8988T (cell line): ENCODE results near the gene ATP2B1.
"Not testable (repeated sequence)": the region's sequence is repeated elsewhere in the genome, so short reads cannot be mapped to it uniquely, and the experiment has no call there.

ENCODE experiments used
- DNase-seq: peaks from one replicate; pipeline ENCODE4 v3.0.0; 2011

ATP2B1 gene

GRCh38 chr12:89708565-89709156 is at the start of gene ATP2B1:
TSS of gene ATP2B1 (minus strand) at chr12:89708838. CDS start at chr12:89655886, 52,952 bp downstream.
- peak; percentile 73 for DNase-seq

DNA sequence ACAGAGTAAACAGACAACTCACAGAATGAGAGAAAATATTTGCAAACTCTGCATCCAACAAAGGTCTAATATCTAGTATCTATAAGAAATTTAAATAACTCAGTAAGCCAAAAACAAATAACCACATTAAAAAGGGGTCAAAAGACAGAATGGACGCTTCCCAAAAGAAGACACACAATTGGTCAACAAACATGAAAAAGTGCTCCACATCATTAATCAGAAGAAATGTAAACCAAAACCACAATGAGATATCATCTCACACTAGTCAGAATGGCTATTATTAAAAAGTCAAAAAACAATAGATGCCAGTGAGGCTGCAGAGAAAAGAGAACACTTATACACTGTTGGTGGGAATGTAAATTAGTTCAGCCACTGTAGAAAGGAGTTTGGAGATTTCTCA is 49.3 kb upstream of the ATP2B1 start:
- not testable (repeated sequence) for DNase-seq

DNA sequence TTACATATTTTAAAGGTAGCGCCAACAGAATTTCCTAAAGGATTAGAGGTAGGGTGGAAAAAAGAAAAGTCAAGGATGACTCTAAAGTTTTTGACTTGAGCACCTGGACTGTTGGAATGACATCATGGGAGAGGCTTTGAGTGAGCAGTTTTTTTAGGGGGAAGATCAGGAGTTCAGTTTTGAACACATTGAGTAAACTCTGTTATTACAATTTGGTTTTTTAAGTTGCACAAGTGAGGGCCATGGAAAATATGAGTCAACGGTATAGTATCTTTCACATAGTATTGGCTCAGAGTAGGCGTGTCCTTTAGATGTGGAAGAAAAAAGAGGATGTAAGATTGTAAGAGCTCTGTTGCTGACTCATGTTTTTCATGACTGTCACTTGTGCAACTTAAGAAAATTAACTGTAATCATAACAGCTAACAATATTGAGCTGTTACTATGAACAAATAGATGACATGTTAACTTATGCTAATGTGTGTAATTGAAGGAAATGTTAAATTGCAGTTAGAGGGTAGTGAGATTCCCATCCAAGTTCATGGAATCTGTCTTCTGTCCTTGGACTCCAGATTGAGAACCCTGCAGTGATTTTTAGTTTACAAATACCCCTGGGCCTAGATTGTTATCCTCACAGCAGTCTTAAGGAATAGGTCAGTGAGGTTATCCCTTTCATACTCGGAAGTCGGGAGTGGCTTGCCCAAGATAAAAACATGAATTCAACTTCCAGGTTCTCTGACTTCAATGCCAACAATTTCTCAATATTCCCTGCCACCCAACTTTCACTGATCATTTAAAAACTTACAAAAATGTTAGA is 48.2 kb upstream of the ATP2B1 start:
- DNase-seq = no peak

DNA sequence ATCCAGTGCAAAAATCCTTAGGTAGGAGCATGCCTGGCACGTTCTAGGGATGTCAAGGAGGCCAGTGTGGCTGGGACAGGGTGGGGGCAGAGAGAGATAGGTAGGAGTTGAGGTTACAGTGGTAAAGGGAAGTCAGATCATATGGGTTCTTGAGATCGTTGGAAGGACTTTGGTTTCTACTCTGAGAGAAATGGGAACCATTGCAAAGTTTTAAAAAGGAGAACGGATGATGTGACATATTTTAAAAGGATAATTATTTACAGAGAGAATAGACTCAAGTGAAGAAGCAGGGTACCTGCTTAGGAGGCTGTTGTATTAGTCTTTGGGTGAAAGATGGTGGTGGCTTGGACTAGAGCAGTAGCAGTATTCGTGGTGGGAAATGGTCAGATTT is 47.6 kb upstream of the ATP2B1 start:
- DNase-seq = no peak

DNA sequence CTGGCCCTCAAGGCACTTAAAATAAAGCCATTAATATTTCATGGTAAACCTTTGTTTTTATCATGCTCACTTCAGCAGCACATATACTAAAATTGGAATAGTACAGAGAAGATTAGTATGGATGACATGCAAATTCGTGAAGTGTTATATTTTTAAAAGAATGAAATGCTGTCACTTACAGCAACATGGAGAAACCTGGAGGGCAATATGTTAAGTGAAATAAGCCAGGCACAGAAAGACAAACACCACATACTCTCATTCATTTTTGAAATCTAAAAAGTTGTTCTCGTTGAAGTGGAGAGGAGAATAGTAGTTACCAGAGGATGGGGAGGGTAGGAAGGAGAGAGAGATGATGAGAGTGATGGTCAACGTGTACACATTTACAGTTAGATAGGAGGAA is 45.4 kb upstream of the ATP2B1 start:
- no peak for DNase-seq

DNA sequence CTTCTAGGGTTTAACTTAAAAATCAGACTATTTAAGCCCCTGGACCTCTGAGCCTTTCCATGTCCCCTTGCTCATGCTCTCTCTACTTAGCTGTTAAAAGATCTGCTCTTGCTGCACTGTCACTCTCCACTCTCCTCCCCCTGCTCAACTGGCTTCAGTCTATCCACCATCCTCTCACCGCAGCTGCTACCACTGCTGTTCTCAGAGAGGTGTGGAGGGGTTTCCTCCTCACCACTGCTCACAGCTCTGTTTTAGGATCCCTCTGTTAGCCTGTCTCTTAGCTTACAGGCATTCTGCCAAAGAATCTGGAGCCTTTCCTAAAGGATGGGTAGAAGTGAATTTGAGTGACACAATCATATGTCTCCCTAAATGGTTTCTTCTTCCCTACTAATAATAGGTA is 43.7 kb upstream of the ATP2B1 start:
- no peak for DNase-seq

DNA sequence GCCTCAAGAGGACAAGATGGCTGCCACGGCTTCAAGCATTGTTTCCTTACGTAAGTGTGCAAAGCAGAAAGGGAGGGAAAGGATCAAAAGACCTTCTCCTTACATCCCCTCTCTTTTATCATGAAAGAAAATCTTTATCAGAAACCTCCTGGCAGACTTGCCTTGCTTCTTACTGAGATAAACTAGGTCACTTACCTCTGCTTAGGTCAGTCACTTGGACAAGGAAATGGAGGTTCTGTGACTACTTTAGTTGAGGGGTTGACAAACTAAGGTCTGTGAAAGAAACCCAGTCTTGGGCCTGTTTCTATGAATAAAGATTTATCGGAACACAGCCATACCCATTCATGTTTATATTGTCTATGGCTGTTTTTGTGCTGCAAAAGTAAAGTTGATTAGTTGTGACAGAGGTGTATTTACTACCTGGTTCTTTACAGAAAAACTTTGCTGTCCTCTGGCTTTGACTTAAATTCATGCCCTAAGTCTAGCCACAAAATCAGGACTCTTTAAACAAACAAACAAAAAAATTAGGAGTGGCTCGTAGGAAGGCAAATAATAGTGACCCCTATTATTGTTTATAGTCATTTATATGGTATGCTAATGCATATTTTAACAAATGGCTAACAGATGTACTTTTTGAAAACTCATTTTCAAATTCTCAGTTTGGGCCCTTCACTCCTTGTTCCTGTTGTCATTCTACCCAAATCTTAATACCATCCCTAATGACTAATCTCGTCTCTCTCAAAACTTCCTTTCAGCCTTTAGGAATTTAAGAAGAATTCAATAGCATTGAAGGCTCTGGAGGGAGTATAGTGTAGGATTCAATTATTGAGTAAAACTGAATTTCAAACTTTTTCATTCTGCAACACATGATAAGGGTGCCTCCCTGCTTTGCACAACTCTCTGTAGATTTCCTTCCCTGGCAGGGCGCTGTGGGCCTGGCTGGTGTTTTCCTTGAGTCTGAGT is 42.0 kb upstream of the ATP2B1 start:
- DNase-seq = no peak

GRCh38 chr12:89748791-89749190 is 40.2 kb upstream of the ATP2B1 start:
- no peak for DNase-seq

GRCh38 chr12:89745286-89745685 is 36.6 kb upstream of the ATP2B1 start:
- no peak for DNase-seq

- DNase-seq = no peak
These were observed 33.8 kb upstream of the ATP2B1 start for GRCh38 chr12:89742337-89743022.

- DNase-seq = no peak
These were observed 32.3 kb upstream of the ATP2B1 start for GRCh38 chr12:89740943-89741342.

GRCh38 chr12:89736995-89737394 is 28.4 kb upstream of the ATP2B1 start:
- no peak for DNase-seq

DNA sequence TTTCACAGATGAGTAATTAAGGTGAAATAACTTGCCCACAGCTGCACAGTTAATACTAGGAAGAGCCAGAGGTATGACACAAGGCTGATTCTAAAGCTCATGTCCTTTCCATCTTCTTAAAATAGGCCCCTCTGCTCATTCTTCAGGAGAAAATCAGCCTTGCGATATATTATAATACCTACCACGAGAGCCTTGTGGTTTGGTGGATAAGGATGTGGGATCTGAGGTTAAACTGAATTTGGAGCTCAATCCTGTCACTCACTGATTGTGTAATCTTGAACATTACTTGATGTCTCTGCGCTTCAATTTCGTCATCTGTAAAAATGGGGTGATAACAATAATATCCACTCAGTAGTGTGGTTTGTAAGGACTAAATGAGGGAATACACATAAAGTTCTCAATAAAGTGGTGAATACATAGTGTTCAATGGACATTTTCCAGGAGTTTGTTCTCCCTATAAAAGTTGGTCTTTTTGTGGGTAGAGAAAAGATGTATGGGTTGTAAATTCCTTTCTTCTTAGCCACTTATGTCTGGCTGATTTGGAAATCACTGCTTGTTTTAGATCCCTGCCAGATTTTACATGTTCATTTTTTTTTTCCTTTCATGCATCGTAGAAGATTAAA is 25.1 kb upstream of the ATP2B1 start:
- no peak for DNase-seq

GRCh38 chr12:89732522-89732921 is 23.9 kb upstream of the ATP2B1 start:
- no peak for DNase-seq

DNA sequence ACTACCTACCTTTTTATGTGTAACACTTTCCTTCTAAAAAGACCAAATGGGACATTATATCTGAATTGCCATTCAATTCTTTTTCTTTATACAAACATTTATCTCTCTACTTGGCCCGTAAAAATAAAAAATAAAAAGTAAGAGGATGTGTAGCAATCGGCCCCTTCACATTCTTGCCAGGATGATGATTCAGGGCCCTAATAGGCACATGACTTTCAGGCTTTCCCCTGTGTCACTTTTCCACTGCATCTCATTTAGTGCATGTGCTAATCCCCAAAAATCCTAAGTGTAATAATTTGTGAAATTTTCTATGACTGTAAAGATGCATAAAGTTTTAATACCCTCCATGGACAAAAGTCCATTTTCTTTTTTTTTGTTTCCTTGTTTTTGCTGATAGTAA is 23.0 kb upstream of the ATP2B1 start:
- DNase-seq = no peak

GRCh38 chr12:89731089-89731488 is 22.5 kb upstream of the ATP2B1 start:
- no peak for DNase-seq

DNA sequence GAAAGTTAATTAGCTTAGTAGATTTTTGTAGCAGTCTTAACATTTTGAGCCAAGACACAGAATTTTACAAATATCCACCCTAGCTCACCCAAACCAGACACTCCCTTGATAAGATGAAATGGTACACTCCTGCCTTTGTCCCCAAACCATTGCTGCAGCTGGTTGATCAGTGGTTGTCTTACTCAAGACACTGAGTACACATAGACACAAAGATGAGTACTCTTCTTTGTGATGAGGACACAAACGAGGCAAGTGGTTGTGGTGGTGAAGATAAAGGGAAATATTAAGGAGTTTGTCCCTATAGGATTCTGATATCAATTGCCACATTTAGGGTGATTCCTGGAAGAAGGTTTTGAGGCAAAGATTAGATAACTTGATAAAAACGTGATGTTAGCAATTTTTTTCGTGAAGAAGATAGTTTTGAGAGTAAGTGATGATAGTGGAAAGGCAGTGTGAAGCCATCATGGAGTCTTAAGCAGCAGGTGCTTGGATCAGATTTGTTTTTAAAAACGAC is 21.4 kb upstream of the ATP2B1 start:
- DNase-seq = no peak

GRCh38 chr12:89723276-89723675 is 14.6 kb upstream of the ATP2B1 start:
- no peak for DNase-seq

GRCh38 chr12:89721291-89721987 is 12.8 kb upstream of the ATP2B1 start:
- DNase-seq = no peak

DNA sequence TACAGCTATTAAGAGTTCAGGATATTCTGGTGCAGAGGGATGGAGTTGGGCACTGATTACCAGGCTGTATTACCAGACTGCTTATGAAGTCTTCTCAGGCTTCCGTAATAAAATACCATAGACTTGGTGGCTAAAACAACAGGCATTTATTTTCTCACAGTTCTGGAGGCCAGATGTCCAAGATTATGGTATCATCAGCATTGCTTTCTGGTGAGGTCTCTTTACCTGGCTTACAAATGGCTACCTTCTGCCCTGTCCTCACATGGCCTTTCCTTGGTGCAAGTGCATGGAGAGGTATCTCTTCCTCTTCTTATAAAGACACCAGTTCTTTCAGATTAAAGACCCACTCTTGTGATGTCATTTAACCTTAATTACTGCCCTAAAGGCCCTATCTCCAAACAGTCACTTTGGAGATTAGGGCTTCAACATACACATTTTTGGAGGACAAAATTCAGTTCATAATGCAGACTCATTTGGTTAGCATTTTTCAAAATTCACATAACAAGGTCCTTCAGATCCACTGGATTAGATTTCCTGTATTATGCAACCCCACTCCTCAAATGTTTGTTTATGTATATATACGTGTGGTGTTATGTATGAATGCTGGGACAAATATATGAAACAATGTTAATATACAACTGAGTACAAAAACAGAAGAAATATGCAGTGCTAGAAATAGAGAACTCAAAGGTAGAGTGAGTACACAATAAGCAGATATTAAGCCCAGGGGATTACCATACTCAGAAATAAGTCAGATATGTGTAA is 9.3 kb upstream of the ATP2B1 start:
- no peak for DNase-seq

DNA sequence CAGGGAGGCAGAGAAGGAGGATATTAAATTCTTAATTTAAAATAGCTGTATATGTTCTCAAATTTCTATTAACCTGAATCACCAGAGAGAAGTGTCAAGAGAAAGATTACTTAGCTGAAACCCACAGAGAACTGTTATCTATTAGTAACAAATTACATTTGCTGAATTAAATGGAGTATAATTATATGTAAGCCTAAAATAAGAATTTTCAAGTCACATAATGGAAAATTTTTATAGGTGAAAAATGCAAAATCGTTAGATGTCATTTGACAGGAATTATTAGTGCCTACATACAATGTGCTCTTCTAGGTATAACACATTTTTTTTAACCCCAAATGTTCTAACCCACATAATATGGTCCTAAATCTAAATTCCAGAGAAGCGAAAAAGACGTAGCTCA is 4.1 kb upstream of the ATP2B1 start:
- DNase-seq = no peak
